ENCODE data around the gene EMC9.

- no peak for TF ChIP-seq CTCF (IDR thresholded peaks at IDR 0.05)
- TF ChIP-seq POLR2A (IDR thresholded peaks at IDR 0.05) = peak; percentile 66
- no peak for TF ChIP-seq EP300 (IDR thresholded peaks at IDR 0.05)
Measured at GRCh38 chr14:24135834-24136683, 5.3 kb downstream of the EMC9 start, which contains the start of gene PSME1.
